SH-SY5Y (cell line): Measurements from ENCODE around the gene LAT.

Experiments
- GATA2 ChIP-seq: IDR thresholded peaks from 2 replicates; pipeline ENCODE4 v1.6.1; 2011; ENCODE audit warnings: mild to moderate bottlenecking, low read depth, low read length
- GATA3 ChIP-seq: IDR thresholded peaks from 2 replicates; pipeline ENCODE4 v1.6.1; 2011; ENCODE audit warnings: low read depth, mild to moderate bottlenecking, low read length, moderate library complexity

The LAT gene

GRCh38 chr16:29012913-29013553 is 28.2 kb downstream of the LAT start:
- TF ChIP-seq GATA3: no peak
- TF ChIP-seq GATA2: no peak

DNA sequence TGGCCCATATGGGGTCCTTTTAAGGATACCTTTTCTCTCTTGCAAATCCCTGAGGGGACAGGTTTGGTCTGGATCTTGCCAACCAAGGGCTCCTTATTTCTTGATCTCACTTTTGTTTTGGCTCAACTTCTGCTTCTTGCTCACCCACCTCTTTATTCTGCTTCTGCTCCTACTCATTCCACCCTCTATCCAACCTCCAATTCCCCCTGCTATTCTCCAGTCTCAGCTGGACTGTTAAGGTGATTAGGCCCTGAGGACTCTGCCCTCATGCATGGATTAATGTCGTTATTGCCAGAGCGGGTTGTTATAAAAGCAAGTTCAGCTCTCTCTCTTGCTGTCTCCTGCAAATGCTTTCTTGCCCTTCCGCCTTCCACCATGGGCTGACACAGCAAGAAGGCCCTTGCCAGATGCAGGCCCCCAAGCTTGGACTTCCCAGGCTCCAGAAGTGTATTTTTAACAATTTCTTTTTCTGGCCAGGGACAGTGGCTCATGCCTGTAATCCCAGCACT is 29.8 kb downstream of the LAT start:
- TF ChIP-seq GATA2 (no peak), GATA3 (no peak)

DNA sequence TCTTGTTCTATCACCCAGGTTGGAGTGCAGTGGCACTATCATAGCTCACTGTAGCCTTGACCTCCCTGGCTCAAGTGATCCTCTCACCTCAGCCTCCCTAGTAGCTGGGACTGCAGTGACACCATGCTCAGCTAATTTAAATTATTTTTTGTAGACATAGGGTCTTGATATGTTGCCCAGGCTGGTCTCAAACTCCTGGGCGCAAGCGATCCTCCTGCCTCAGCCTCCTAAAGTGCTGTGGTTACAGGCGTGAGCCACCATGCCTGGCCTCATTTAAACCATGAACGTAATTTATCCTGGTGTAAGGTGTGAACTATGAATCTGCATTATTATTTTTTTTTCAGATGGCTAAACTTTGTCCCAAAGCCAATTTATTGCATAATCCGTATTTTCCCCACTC is 37.3 kb downstream of the LAT start:
- TF ChIP-seq GATA3 (no peak), GATA2 (no peak)

- no peak for TF ChIP-seq GATA3
- TF ChIP-seq GATA2: no peak
These were observed 38.7 kb downstream of the LAT start for GRCh38 chr16:29023279-29024277.

- TF ChIP-seq GATA3 (no peak), GATA2 (no peak)
These were observed 39.4 kb downstream of the LAT start for GRCh38 chr16:29024278-29024677.

DNA sequence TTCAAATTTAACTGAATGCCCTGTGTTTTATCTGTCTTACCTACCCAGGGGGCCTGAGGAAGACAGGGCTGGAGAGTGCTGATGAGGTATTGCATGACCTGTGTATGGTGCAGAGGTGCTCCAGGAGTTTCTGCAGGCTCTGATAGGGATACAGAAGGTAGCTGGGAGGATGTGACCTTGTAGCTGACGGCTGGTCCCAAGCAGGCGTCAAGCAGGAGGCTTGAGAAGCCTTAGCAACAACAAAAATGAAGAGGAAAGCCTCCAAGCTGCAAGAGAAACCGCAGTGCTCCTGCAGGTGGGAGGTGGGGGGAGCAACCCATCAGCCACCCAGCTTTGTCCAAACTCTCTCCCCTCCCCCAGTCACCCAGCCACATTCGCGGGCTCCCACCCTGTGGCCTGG is 40.4 kb downstream of the LAT start:
- TF ChIP-seq GATA2 (no peak), GATA3 (no peak)

DNA sequence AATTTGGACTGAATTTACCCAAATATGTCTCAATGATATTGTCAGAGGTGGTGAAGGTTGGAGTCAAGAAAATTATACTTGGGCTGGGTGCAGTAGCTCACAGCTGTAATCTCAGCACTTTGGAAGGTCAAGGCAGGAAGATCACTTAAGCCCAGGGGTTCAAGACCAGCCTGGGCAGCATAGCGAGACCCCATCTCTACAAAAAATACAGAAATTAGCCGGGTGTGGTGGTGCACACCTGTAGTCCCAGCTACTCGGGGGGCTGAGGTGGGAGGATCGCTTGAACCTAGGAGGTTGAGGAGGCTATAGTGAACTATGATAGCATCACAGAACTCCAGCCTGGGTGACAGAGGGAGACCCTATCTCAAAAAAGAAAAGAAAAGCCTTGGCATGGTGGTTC is 40.9 kb downstream of the LAT start:
- TF ChIP-seq GATA3 (no peak), GATA2 (no peak)

DNA sequence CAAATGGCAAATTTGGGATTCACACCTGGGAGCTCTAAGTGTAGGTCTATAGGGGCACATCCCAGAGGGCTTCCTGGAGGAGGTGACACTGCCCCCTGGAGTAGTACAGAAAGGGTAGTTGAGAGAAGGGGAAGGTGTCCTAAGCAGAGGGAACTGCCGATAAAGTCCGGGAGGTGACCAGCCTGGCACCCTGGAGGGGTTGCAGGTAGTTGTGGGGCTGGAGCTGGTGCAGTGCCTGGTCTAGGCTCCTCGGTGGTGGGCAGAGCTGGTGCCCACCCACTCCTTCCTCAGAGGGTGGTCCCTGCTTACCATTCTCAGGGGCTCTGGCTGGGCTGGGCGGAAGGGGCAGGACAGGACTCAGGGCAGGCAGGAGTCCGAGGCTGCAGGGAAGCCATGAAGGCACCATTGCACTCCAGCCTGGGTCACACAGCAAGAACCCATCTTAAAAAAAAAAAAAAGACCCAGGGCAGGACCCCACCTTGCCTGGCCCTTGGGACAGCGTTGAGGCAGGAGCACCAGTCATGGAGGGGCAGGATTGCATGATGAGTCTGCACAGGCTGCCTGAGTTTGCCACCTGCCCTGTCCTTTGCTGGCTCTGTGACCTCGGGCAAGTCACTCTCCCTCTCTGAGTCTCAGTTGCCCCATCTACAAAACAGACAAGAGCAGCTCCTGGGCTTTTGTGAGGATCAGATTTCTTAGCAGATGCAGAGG is 43.8 kb downstream of the LAT start:
- TF ChIP-seq GATA2 (no peak), GATA3 (no peak)

GRCh38 chr16:29029168-29029994 is 44.5 kb downstream of the LAT start:
- TF ChIP-seq GATA3 (no peak), GATA2 (no peak)

DNA sequence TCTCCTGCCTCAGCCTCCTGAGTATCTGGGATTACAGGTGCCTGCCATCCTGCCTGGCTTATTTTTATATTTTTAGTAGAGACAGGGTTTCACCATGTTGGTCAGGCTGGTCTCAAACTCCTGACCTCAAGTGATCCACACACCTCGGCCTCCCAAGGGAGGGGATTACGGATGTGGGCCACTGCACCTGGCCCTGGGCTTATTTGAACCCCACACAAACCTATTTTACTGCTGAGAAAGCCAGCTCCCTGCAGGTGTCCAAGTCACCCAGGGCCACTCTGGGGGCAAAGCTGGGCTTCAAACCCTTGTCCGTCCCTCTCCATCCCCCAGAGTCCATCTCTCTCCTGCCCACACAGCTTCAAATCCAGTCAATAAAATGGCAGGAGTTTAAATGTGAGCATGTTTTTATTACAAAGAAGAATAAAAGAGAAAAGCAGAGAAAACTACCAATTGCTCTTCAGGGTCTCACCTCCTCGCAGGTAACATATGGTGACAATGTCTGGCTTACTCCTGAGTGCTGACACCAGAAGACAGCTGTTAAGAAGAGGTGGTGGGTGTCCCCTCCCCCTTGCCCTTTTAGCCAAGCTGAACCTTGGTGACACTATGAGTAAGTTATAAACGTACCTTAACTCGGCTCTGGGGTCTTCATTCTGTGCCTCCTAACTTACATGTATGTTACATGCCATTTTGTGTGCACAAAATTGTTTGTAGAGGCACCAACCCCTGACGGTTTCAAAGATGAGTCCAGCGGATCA is 45.4 kb downstream of the LAT start:
- no peak for TF ChIP-seq GATA3
- TF ChIP-seq GATA2: no peak
